Measurements from ENCODE around the gene EMSY.
"Not testable (repeated sequence)": the region's sequence is repeated elsewhere in the genome, so short reads cannot be mapped to it uniquely, and the experiment has no call there.

Gene EMSY

DNA sequence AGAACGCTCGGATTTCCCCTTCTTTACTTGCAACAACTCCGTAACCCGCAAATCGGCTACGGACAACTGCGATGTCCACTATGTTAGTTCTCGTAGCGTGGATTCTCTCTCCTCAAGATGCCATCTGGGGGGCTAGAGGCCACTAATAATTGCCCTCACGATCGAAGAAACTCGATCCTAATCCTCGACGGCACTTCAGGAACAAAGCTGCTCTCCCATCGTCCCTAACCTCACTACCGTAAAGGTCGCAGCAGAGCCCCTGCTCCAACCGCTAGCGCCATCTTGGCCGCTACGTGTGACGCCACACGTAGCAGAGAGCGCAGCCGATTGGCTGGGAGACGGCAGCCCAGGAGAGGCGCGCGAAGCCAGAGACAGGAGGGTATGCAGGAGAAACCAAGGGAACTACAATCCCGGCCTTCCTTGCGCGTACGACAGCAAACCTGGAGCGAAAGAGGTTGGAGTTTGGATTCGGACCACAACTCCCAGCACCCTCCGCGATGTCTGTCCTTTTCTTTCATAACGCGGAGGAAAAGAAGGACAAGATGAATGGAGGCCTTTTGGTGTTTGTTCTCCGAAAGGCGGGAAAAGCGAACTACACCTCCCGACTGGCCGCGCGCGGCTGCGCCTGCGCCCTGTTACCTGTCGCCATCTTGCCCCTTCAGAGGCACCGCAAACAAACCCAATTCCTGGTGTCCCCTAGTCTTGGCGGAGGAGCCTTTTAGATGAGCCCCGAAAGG lies at the start of gene EMSY:
Gene EMSY, plus strand, starts transcription at position 635 of the 737 bp plus-strand sequence. CDS start 1,921 bp downstream, outside the sequence.
- peak; percentile 82 for DNase-seq (ENCODE audit: low read depth)

DNA sequence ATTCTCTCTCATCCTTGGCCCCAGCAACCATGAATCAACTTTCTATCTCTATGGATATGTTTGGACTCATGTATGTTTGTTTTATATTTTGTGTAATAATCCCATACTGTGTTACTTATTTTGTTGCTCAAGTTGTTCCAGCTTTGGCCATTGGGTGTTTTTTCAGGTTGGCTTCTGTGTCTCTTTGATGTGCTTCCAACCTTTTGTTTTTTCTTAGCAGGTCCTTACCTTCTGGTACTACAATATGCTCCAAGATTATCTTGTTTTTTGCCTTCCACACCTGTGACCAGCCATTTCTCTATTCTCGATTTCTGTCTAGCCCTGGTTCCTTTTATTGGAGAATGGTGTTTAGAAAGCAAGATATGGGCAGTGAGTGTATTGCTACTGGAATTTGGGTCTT lies 49.5 kb upstream of the EMSY start:
- no peak for DNase-seq (ENCODE audit: low read depth)

DNA sequence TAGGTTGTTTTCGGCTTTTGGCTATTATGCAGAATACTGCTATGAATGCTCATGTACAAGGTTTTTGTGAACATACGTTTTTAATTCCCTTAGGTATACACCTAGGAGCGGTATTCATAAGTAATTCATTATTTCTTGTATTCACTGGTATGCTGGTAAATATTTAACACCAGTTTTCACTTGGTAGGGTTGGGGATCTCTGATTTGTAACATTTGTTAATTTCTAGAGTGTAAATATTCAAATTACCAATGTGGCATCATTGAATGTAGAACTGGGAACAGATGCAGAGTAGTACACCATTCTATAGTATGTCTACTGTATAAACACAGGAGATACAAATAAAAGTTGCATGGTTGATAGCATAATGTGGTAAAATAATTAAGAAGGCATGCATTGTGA lies 47.4 kb upstream of the EMSY start:
- no peak for DNase-seq (ENCODE audit: low read depth)

DNA sequence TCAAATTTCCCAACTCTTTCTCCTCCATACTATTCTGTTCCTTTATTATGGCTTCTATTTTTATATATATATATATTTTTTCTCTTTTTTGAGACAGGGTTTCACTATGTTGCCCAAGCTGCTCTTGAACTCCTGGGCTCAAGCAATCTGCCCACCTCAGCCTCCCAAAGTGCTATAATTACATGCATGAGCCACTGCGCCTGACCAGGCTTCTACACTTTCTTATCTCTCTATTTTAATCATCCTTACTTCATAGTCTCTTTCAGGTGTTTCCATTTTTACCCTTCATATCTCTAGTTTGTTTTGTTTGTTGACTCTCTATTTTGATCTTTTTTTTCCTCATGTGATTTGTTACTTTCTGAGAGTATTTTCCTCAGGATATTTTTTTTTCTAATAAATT lies 43.9 kb upstream of the EMSY start:
- DNase-seq (ENCODE audit: low read depth) = no peak

DNA sequence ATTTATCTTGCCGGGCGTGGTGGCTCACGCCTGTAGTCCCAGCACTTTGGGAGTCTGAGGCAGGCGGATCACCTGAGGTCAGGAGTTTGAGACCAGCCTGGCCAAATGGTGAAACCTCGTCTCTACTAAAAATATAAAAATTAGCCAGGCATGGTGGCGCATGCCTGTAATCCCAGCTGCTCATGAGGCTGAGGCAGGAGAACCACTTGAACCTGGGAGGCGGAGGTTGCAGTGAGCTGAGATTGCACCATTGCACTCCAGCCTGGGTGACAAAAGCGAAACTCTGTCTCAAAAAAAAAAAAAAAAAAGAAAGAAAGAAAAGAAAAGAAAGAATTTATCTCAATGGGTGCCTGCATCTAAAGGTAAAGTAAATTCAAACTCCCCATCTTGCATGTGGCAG lies 43.3 kb upstream of the EMSY start:
- not testable (repeated sequence) for DNase-seq (ENCODE audit: low read depth)

- no peak for DNase-seq (ENCODE audit: low read depth)
Measured at GRCh38 chr11:76406359-76406758, 38.5 kb upstream of the EMSY start.

DNA sequence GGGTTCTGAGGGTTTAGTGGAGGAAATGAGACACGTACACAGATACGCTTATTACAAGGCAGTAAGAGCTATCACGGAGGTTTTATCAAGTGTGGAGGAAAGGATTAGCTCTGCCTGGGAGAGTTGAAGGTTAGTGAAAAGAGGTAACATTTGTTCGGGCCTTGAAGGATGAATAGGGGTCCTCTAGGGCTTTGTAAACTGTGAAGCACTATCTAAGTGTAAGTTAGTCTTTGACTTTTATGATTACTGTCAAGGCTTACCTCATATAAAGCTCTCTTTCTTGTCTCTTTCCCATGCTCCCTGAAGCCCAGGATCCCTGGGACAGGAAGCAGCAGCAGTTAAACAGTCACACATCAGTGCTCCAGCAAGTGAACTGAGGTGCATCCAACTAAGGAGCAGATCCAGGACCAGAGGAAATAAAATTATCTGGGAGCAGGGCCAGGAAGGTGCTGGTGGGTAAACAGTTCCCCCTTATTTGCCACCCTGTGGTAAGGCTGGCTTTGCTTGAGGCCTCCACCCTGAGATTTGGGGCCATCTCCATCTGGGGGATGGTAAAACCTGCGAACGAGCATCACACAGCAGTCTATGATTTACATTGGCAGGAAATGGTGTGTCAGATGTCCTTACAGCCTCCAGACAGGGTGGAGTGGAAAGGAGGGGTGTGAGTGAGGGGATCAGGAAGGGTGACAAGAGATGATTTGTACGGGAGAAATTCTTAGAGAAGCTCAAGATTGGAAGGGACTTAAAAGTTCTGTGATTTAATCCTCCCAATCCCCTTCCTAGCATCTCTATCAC lies 36.5 kb upstream of the EMSY start:
- DNase-seq (ENCODE audit: low read depth) = no peak

- DNase-seq (ENCODE audit: low read depth) = no peak
Measured at GRCh38 chr11:76410851-76411357, 33.9 kb upstream of the EMSY start.

DNA sequence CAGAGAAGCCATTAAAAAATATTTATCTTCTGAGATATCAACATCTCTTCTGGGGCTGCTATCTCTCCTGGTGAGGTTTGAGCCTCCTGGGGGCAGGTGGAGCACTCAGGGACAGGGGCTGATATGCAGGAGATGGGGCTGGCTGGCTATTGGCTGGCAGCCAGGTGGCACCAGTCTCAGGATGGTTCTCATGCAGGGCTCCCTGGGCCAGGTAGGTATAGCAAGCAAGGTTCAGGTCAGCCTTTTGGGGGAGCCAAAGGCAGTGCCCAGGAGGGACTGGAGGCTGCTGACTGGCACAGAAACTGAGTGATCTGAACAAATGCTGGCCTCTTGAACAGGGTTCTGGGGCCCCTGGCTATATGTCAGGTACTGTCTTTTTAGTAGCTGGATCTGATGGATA lies 29.7 kb upstream of the EMSY start:
- no peak for DNase-seq (ENCODE audit: low read depth)

GRCh38 chr11:76419896-76420295 lies 24.9 kb upstream of the EMSY start:
- DNase-seq (ENCODE audit: low read depth) = no peak

DNA sequence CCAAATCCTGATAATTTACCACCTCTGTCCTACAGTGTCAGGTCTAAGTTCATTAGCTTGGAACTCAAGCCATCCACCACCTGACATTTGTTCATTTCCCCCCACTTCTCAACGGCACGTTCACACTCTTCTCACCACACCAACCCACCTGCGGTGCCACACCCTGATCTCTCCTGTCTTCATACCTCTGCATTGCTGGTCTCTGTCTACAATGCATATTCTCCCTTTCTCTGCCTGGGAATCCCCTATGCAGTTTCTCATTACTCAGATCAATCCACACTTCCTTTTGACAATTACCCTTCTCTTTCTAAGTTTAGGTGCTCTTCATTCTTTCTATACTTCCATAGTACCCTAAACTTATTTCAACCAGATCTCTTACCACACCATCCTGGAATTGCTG lies 20.4 kb upstream of the EMSY start:
- DNase-seq (ENCODE audit: low read depth) = no peak

DNA sequence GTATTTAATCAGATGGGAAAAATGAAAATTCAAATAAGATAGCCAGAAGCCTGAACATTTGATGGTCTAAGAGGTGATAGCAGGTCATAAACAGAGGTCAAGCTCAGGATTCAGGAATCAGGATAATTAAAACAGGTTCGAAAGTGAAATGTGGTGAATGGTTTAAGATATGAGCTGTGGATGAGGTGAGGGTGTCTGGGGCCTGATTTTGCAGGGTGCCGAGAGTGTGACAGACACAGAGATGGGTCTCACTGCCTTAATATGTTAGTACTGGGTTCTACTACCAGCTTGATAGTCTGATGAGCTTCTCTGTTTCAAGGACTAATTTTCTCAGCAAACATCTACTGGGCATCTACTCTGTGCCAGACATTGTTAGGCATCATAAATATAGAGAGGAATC lies 19.9 kb upstream of the EMSY start:
- DNase-seq (ENCODE audit: low read depth) = no peak

- no peak for DNase-seq (ENCODE audit: low read depth)
Measured at GRCh38 chr11:76426660-76427059, 18.2 kb upstream of the EMSY start.

GRCh38 chr11:76436020-76436419 lies 8.8 kb upstream of the EMSY start:
- DNase-seq (ENCODE audit: low read depth) = no peak

- no peak for DNase-seq (ENCODE audit: low read depth)
Measured at GRCh38 chr11:76443268-76443980, 1.4 kb upstream of the EMSY start.

DNA sequence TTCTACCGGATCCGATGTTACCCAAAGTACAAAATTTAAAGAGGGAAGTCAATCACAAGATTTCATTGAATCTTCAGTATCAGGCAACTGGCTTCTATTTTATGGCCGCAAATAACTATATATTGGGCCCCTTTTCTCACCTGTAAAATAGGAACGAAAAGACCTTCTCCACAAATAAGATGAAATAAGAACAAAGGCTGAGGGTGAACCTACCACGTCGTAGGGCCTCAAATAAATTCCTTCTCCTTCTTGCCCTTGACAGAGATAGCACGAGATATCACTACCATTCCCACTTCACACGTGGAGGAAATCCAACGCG lies 794 bp upstream of the EMSY start:
- DNase-seq (ENCODE audit: low read depth) = no peak

DNA sequence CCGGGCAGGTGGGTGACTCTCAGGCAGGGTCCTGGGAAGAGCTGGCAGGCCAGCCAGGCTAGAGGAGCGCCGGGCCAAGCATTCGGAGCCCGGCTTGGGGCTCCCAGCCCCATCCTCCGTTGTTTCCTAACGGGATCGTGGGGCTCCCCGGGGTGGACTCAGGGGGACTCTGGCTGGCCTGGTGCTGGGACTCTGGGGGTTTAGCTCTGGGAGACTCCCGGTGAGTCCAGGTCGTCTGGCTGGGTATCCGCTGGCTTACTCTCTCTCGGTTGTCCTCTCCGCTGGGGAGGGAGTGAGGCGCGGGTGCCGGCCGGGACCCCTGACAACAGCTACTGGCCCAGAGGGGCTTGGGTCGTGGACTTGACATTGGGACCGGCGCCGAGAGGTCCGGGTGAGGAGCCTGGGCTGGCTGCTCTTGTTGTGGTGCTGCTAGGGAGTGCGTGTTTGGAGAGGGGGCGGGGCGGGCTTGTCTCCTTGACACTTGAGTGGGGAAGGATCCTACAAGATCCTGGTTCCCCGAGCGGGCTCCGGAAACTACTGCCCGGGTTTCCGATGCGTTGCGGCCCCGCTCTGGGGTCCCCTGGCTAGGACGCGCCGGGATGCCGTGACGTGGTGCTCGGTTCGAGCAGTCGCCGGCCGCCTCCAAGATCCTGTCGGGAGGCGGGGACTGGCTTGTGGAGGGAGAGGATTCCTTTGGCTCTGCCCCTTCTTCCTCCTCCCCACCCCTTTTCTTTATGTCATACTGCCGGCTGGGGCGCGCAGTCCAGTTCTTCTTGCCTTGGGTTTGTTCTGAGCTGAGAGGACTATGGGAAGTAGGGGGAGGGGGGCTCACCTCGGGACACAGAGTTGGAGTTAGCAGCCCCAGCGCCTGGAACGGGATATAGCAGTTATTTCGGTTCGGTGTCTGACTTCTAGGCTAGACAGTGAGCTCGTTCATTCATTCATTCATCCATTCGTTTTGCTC lies 585 bp downstream of the EMSY start:
- DNase-seq (ENCODE audit: low read depth) = peak; percentile 10

DNA sequence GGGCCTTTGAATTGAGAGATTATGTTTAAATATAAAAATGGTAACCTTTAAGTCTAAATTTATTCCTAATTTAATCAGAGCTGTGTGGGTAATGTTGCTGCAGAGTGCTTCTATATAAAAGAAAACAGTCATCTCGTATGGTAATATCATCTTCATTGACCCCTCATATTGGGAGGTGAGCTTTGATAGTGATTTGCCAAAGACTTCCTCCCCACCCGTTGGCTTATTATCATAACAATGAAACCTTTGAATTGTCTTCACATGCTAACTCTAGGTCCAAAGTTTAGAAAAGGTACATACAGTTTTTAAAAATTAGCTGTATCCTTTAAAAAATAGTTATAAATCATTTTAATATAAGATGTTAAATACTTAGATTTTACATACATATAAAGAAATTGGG lies 3.7 kb downstream of the EMSY start:
- DNase-seq (ENCODE audit: low read depth) = no peak

DNA sequence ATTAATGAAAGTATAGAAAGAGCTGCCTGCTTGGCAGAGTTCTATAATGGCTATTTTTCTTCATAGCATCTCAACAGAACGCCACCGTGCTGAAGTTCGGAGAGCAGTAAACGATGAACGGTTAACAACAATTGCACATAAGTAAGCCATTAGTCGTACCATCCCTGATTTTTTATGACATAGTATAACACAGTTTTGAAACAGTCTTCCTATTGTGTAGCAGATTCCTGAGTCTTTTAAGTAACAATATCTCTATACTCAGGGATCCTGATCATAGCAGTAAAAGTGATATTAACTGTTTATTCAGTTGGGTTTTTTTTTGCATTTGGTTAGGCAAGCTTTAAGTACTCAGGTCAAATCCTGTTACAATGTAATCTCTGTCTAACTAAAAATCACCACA lies 8.4 kb downstream of the EMSY start:
- no peak for DNase-seq (ENCODE audit: low read depth)

DNA sequence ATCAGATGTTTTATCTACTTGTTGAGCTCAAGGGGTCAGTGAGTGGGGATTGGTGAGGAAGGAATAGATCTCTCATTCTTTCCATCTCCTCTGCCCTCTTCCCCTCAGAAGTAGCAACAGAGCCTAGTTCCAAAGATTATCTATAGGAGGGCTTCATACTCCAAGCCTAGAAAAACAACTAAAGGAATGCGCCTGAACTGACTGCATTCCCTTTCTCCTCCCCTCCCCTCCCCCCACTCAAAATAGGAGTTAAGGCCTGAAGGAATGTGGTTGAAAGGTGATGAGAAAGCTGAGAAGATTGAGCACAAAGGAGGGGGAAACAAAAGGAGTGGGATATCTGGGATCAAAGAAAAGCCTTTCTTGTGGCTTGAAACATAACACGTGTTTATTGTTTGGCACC lies 10.5 kb downstream of the EMSY start:
- DNase-seq (ENCODE audit: low read depth) = no peak

DNA sequence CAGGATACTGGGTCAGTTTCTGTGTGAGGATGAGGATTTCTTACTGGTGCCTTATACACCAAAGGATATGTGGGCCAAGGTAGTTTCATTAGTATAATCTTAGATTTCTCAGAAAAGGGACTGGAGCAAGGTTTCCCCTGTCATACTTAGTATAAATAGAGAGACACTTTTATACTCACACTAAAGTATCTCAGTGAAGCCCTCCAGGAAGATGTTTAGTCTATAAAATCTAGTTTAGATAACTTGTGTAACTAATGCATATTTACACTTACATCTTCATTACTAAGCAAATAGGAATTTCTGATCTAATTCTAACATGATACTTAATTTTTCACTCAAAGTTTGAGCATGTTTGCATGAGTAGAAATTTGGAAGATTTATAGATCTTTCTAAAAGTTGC lies 11.1 kb downstream of the EMSY start:
- DNase-seq (ENCODE audit: low read depth) = no peak

DNA sequence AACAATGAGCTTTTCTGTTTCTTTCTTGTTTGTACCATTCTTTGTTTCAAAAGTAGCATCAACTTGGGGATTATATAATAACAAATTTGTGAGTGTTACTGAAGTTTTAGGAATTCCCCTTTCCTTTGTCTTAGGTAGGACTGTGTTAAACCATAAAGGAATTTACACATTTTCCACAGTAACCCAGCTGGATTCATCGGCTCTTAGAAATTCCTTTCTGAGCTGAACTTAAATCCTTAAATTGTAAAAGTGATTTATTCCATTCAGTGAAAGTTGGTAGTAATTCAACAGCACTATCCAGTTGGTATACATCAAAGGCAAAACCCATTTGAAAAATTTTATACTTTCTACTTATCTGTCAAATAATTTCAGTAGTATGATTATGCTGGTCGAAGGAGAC lies 11.8 kb downstream of the EMSY start:
- no peak for DNase-seq (ENCODE audit: low read depth)
